HFF-Myc (cell line): ENCODE data around the gene SORCS2.

Source experiments
- DNase-seq: peaks from one replicate; pipeline ENCODE4 v3.0.0-alpha.2; 2011; ENCODE audit warnings: low read depth; ENCODE audit errors: extremely low read depth
- H3K4me3 ChIP-seq: replicated peaks from 2 replicates; pipeline ENCODE4 v1.5.1; 2011; ENCODE audit warnings: low read depth, mild to moderate bottlenecking, control low read depth, low read length
- TF ChIP-seq, protein P1 (sequence below): IDR thresholded peaks from 2 replicates; pipeline ENCODE4 v1.5.1; 2012; ENCODE audit warnings: mild to moderate bottlenecking, low read depth, low read length, control low read depth; ENCODE audit errors: missing control alignments

The SORCS2 gene

GRCh38 chr4:7319024-7319423 is 126.7 kb downstream of the SORCS2 start:
- DNase-seq, result no peak
- TF ChIP-seq, protein P1, sequence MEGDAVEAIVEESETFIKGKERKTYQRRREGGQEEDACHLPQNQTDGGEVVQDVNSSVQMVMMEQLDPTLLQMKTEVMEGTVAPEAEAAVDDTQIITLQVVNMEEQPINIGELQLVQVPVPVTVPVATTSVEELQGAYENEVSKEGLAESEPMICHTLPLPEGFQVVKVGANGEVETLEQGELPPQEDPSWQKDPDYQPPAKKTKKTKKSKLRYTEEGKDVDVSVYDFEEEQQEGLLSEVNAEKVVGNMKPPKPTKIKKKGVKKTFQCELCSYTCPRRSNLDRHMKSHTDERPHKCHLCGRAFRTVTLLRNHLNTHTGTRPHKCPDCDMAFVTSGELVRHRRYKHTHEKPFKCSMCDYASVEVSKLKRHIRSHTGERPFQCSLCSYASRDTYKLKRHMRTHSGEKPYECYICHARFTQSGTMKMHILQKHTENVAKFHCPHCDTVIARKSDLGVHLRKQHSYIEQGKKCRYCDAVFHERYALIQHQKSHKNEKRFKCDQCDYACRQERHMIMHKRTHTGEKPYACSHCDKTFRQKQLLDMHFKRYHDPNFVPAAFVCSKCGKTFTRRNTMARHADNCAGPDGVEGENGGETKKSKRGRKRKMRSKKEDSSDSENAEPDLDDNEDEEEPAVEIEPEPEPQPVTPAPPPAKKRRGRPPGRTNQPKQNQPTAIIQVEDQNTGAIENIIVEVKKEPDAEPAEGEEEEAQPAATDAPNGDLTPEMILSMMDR, result no peak
- no peak overlapping the region for H3K4me3 ChIP-seq

- no peak for DNase-seq
- no peak overlapping the region for H3K4me3 ChIP-seq
- TF ChIP-seq, protein P1, result no peak
Measured at GRCh38 chr4:7320206-7320797, 128.0 kb downstream of the SORCS2 start.

- TF ChIP-seq, protein P1, result no peak
- no peak overlapping the region for H3K4me3 ChIP-seq
- no peak for DNase-seq
Measured at GRCh38 chr4:7322166-7322991, 130.0 kb downstream of the SORCS2 start.

GRCh38 chr4:7323461-7323871 is 131.1 kb downstream of the SORCS2 start:
- TF ChIP-seq, protein P1, result no peak
- DNase-seq, result no peak
- no peak overlapping the region for H3K4me3 ChIP-seq

- DNase-seq, result no peak
- TF ChIP-seq, protein P1, result no peak
- H3K4me3 ChIP-seq, result no peak overlapping the region
Measured at GRCh38 chr4:7323872-7324650, 131.7 kb downstream of the SORCS2 start.

GRCh38 chr4:7324651-7325121 is 132.3 kb downstream of the SORCS2 start:
- DNase-seq, result no peak
- TF ChIP-seq, protein P1, result no peak

More at GRCh38 chr4:7324651-7325121, 132.3 kb downstream of the SORCS2 start:
- no peak overlapping the region for H3K4me3 ChIP-seq
